ENCODE data around the gene CEPT1. TPM values are rescaled to one million over a fixed set of nuclear protein-coding genes. Genes with fewer than 3 reads are reported as not detected.

CEPT1 gene
- total RNA-seq, 1 donor from 2014 or later: 53.4 TPM

GRCh38 chr1:111104981-111105380 lies 35.0 kb upstream of the CEPT1 start:
- TF ChIP-seq, protein P1, sequence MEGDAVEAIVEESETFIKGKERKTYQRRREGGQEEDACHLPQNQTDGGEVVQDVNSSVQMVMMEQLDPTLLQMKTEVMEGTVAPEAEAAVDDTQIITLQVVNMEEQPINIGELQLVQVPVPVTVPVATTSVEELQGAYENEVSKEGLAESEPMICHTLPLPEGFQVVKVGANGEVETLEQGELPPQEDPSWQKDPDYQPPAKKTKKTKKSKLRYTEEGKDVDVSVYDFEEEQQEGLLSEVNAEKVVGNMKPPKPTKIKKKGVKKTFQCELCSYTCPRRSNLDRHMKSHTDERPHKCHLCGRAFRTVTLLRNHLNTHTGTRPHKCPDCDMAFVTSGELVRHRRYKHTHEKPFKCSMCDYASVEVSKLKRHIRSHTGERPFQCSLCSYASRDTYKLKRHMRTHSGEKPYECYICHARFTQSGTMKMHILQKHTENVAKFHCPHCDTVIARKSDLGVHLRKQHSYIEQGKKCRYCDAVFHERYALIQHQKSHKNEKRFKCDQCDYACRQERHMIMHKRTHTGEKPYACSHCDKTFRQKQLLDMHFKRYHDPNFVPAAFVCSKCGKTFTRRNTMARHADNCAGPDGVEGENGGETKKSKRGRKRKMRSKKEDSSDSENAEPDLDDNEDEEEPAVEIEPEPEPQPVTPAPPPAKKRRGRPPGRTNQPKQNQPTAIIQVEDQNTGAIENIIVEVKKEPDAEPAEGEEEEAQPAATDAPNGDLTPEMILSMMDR (IDR thresholded peaks at IDR 0.05): no peak
- intact Hi-C loops (cut with DNase I): no loop called here
- no peaks in the 10 kb centered on the region for H3K4me1 ChIP-seq
- no peaks in the 10 kb centered on the region for H3K36me3 ChIP-seq
- ATAC-seq: no peak
- no peak overlapping the region for H3K4me3 ChIP-seq
- H3K27ac ChIP-seq: no peak overlapping the region
- H3K9me3 ChIP-seq: peaks cover 17% of the 10 kb centered on the region
- DNase-seq: no peak
- no peaks in the 10 kb centered on the region for H3K27me3 ChIP-seq (ENCODE audit: low read depth)

GRCh38 chr1:111110197-111110899 lies 29.7 kb upstream of the CEPT1 start:
- no peaks in the 10 kb centered on the region for H3K27me3 ChIP-seq (ENCODE audit: low read depth)
- DNase-seq (no peak), ATAC-seq (no peak)
- H3K9me3 ChIP-seq: peaks cover 7% of the 10 kb centered on the region
- TF ChIP-seq, protein P1 (IDR thresholded peaks at IDR 0.05): no peak
- H3K4me1 ChIP-seq: no peaks in the 10 kb centered on the region
- intact Hi-C loops (cut with DNase I): no loop called here
- H3K4me3 ChIP-seq: no peak overlapping the region
- no peak overlapping the region for H3K27ac ChIP-seq
- peaks cover 4% of the 10 kb centered on the region for H3K36me3 ChIP-seq

GRCh38 chr1:111116496-111116895 lies 23.5 kb upstream of the CEPT1 start:
- Histone ChIP-seq H3K27me3 (ENCODE audit: low read depth) (no peaks in the 10 kb centered on the region), H3K27ac (no peak overlapping the region), H3K36me3 (peaks cover 52% of the 10 kb centered on the region), H3K9me3 (no peaks in the 10 kb centered on the region), H3K4me1 (no peaks in the 10 kb centered on the region), H3K4me3 (no peak overlapping the region)
- TF ChIP-seq, protein P1 (IDR thresholded peaks at IDR 0.05): no peak
- DNase-seq (no peak), ATAC-seq (no peak)
- intact Hi-C loops (cut with DNase I): no loop called here

DNA sequence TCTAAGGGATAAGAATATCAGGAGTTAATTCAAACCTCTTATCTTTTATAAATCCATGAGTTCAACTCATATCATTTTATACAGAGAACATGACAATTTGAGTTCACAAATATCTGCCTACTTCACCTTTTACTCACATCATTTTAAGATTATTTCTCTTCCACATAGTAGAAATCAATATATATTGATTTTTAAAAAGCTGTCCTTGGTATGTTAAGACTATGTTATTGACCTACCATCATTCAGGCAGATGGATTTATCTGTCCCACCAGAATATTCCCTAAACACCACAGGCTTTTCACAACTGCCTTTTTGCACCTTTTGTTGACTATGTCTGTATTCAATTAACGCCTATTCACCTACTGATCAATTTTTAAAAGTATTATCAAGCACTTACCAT lies 13.7 kb upstream of the CEPT1 start:
- no peak overlapping the region for H3K27ac ChIP-seq
- no peak for DNase-seq
- H3K36me3 ChIP-seq: peaks cover 81% of the 10 kb centered on the region
- no peak for ATAC-seq
- no peak overlapping the region for H3K4me3 ChIP-seq
- H3K4me1 ChIP-seq: peaks cover 14% of the 10 kb centered on the region
- intact Hi-C loops (cut with DNase I): no loop called here
- TF ChIP-seq, protein P1 (IDR thresholded peaks at IDR 0.05): no peak
- no peaks in the 10 kb centered on the region for H3K9me3 ChIP-seq
- H3K27me3 ChIP-seq (ENCODE audit: low read depth): no peaks in the 10 kb centered on the region

DNA sequence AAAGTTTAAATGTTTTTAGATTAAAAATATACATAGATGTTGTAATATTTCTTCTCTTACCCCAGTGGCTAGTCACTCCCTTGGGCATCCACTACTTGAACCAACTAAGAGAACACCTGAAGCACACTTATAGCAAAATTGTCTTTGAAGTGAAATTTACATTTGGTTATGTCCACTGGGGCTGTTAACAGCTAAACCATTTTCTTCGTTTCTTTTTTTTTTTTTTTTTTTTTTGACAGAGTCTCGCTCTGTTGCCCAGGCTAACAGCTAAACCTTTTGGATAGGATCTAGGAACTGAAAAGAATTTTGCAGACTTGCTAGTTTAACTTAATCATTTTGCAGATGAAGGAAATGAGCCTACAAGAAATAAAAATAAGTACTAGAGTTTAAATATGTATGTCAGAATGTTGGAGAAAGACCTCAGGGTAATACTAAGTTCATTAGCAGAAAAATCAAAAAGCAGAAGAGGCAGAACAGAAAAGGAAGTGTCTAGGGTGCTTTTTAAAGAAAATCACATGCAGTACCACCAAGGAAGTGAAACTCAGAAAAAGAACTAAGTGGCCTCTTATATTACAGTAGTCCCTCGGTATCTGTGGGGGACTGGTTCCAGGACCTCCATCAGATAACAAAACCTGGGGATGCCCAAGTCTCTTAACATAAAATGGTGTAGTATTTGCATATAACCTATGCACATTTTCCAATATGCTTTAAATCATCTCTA lies 11.9 kb upstream of the CEPT1 start:
- intact Hi-C loops (cut with DNase I): no loop called here
- TF ChIP-seq, protein P1 (IDR thresholded peaks at IDR 0.05): no peak
- Histone ChIP-seq H3K4me3 (no peak overlapping the region), H3K27me3 (ENCODE audit: low read depth) (no peaks in the 10 kb centered on the region), H3K36me3 (peaks cover 81% of the 10 kb centered on the region), H3K4me1 (peaks cover 14% of the 10 kb centered on the region), H3K27ac (no peak overlapping the region), H3K9me3 (no peaks in the 10 kb centered on the region)
- ATAC-seq (peak; percentile 51 to 68), DNase-seq (no peak)

All from lower lobe of right lung (tissue), 2 donors.